Measurements from ENCODE around the gene HDGFL2.

The HDGFL2 gene

DNA sequence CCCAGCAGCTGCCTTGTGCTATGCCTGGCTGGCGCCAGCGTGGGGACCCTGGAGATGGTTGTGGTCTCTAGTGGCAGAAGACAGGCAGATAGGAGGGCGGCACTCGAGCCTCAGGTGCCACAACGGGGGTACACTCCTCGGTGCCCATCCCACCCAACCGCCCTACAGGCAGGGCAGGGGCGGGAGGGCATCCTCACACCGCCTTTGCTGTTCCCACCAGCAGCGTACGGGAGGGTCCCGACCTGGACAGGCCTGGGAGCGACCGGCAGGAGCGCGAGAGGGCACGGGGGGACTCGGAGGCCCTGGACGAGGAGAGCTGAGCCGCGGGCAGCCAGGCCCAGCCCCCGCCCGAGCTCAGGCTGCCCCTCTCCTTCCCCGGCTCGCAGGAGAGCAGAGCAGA is 29.6 kb downstream of the HDGFL2 start:
- peaks cover 55% of the 10 kb centered on the region for H3K36me3 ChIP-seq
- TF ChIP-seq, protein P1, sequence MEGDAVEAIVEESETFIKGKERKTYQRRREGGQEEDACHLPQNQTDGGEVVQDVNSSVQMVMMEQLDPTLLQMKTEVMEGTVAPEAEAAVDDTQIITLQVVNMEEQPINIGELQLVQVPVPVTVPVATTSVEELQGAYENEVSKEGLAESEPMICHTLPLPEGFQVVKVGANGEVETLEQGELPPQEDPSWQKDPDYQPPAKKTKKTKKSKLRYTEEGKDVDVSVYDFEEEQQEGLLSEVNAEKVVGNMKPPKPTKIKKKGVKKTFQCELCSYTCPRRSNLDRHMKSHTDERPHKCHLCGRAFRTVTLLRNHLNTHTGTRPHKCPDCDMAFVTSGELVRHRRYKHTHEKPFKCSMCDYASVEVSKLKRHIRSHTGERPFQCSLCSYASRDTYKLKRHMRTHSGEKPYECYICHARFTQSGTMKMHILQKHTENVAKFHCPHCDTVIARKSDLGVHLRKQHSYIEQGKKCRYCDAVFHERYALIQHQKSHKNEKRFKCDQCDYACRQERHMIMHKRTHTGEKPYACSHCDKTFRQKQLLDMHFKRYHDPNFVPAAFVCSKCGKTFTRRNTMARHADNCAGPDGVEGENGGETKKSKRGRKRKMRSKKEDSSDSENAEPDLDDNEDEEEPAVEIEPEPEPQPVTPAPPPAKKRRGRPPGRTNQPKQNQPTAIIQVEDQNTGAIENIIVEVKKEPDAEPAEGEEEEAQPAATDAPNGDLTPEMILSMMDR (IDR thresholded peaks at IDR 0.05; ENCODE audit: low read depth, low read length): no peak
- no peak for DNase-seq
- H3K27me3 ChIP-seq (ENCODE audit: insufficient read depth, low read depth, severe bottlenecking): no peaks in the 10 kb centered on the region
- H3K4me3 ChIP-seq (ENCODE audit: low read depth, low read length): no peak overlapping the region
- H3K27ac ChIP-seq: no peak overlapping the region
- H3K9me3 ChIP-seq (ENCODE audit: severe bottlenecking): no peaks in the 10 kb centered on the region

DNA sequence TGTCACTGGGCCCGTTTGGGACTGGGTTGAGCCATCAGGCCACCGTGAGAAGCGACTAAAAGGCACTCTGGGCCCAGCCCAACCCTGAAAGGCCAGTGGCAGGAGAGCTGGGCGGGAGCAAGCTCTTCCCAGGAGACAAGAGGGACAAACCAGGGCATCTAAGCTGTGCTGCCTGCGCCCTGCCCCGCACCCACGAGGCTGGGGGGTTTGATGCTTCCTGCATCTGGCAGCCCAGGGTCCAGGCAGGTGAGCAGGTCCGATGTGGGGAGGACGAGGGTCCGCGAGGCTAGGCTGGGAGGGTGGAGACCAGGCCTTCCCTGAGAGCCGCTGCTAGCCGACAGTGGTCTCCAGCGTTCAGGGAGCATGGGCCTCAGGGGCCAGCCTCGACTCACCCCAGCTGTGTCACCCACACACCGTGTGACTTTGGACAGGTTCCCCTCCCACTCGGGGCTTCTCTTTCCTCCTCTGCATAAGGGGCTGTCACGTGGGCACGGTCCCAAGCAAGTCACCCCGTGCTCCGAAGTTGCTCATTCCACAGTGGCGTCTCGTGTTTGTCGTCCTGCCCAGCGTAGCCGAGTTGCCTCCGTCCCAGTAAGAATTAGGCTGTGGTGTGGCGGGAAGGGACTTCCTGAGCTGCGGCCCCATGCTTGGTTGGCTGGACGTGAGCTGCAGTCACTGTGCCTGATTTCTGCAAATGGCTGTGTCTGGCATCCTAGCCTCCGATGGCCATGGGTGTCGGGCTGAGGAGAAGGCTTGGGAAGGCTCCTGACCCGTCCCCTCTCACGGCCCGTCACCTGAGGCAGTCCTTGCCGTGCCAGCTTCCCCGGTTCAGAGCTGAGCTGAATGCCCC is 30.4 kb downstream of the HDGFL2 start:
- H3K9me3 ChIP-seq (ENCODE audit: severe bottlenecking): no peaks in the 10 kb centered on the region
- no peak for DNase-seq
- TF ChIP-seq, protein P1 (IDR thresholded peaks at IDR 0.05; ENCODE audit: low read depth, low read length): no peak
- H3K36me3 ChIP-seq: peaks cover 57% of the 10 kb centered on the region
- H3K4me3 ChIP-seq (ENCODE audit: low read depth, low read length): no peak overlapping the region
- H3K27ac ChIP-seq: no peak overlapping the region
- H3K27me3 ChIP-seq (ENCODE audit: insufficient read depth, low read depth, severe bottlenecking): no peaks in the 10 kb centered on the region

DNA sequence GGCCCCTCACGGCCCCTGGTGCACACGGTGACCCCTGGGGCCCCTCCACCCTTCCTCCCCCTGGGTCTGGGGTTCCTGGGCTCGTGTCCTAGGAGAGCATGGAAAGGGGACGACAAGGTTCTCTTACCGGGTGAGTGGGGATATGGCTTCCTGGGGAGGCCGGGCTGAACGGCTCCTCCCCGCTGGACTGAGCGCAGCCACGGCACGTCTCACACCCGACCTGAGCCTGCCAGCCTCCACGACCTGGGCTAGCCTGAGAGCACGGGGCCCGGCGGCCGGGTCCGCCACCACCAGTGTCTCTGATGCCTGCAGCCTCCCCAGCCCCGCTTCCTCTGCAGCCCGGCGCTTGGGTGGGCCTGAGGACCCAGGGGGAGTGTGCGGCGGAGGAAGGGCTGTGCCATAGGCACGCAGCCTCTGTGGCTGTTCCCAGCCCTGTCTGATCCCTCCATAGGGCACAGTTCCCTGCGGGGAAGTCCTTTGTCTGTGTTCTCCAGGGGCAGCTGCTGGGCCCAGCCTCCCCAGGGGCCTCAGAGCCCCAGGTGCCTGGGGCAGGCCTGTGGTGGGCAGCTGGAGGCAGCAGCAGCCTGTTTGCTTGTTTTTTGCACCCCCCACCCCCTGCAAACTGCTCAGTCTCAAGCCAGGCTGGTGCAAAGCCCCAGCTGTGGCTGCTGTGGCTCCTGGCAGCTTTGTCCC is 31.2 kb downstream of the HDGFL2 start:
- TF ChIP-seq, protein P1 (IDR thresholded peaks at IDR 0.05; ENCODE audit: low read depth, low read length): no peak
- no peaks in the 10 kb centered on the region for H3K27me3 ChIP-seq (ENCODE audit: insufficient read depth, low read depth, severe bottlenecking)
- no peak for DNase-seq
- H3K27ac ChIP-seq: no peak overlapping the region
- H3K4me3 ChIP-seq (ENCODE audit: low read depth, low read length): no peak overlapping the region
- no peaks in the 10 kb centered on the region for H3K9me3 ChIP-seq (ENCODE audit: severe bottlenecking)
- H3K36me3 ChIP-seq: peaks cover 53% of the 10 kb centered on the region

DNA sequence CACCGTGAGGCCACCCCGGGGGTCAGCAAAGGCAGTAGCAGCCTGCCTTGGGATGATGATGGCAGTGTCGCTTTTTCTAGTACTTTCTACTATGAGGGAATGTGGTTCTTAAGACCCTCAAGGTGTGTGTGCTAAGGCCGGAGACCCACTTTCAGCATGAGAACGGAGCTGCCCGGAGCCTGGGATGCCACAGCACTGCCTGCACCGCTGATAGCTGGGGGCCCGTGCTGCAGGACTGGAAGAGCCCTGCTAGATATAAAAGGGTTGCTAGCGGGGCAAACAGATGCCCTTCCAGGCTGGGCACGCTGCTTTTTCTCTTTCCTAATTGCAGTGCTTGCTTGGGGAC is 31.7 kb downstream of the HDGFL2 start:
- Histone ChIP-seq H3K36me3 (peaks cover 51% of the 10 kb centered on the region), H3K9me3 (ENCODE audit: severe bottlenecking) (no peaks in the 10 kb centered on the region), H3K4me3 (ENCODE audit: low read depth, low read length) (no peak overlapping the region), H3K27ac (no peak overlapping the region), H3K27me3 (ENCODE audit: insufficient read depth, low read depth, severe bottlenecking) (no peaks in the 10 kb centered on the region)
- TF ChIP-seq, protein P1 (IDR thresholded peaks at IDR 0.05; ENCODE audit: low read depth, low read length): no peak
- DNase-seq: no peak

DNA sequence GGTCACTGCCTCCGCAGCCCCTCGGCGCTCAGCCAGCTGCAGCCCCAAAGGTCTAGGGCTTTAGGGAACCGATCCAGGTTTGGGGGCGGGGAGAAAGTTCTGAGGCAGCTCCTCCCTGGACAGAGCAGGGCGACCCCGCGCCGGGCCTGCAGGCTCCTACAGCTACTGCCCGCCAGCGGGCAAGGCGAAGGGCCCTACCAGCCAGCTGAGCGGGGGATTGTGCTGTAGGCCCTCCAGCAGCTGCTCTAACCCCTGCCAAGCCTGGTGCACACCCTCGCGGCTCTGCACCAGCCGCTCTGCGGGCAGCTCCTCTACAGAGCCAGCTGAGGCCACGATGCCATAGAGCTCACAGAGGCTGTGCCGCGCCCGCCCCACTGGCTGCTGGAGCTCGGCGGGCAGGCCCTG is 32.2 kb downstream of the HDGFL2 start:
- no peak for DNase-seq
- peaks cover 51% of the 10 kb centered on the region for H3K36me3 ChIP-seq
- TF ChIP-seq, protein P1 (IDR thresholded peaks at IDR 0.05; ENCODE audit: low read depth, low read length): no peak
- H3K4me3 ChIP-seq (ENCODE audit: low read depth, low read length): no peak overlapping the region
- H3K9me3 ChIP-seq (ENCODE audit: severe bottlenecking): no peaks in the 10 kb centered on the region
- H3K27me3 ChIP-seq (ENCODE audit: insufficient read depth, low read depth, severe bottlenecking): no peaks in the 10 kb centered on the region
- no peak overlapping the region for H3K27ac ChIP-seq
